Endothelial cell of umbilical vein (primary cell): ENCODE measurements around the gene FEZF2. TPM values are rescaled to one million over a fixed set of nuclear protein-coding genes. Genes with fewer than 3 reads are reported as not detected.

Source experiments
- BruUV-seq: library from RNA; stranded (reverse); fragments of 400-500 nt; replicated peaks from 2 replicates; lab custom pipeline; 2021; lab: Mats Ljungman, UMichigan
- CTCF ChIA-PET: fragments of 300-600, 350-600 bp; sonication (Branson Sonifier 250); formaldehyde crosslinking; loops from one replicate; lab custom pipeline; 2021; ENCODE audit warnings: antibody characterized with exemption, inconsistent platforms; lab: Charles Lee
- POLR2A ChIA-PET: fragments of 300-600, 350-600 bp; sonication (Branson Sonifier 250); formaldehyde crosslinking; loops from one replicate; lab custom pipeline; 2021; ENCODE audit warnings: antibody characterized with exemption, inconsistent platforms; lab: Charles Lee
- DNase-seq: peaks from one replicate; pipeline ENCODE4 v3.0.0-alpha.2; 2011; ENCODE audit warnings: low read depth, low spot score
- FAIRE-seq: peaks from 2 replicates; lab custom pipeline; 2011; peaks lifted over from hg19 to GRCh38; lab: Jason Lieb, UNC
- H2AFZ ChIP-seq: 2 replicates; pipeline ENCODE4 v1.6.0; 2012; ENCODE audit warnings: low read depth, low read length, control low read depth, inconsistent platforms
- H3K27ac ChIP-seq: 2 replicates; pipeline ENCODE4 v1.5.1; 2011; ENCODE audit warnings: low read depth, mild to moderate bottlenecking, control low read depth, low read length, moderate library complexity; ENCODE audit not compliant: insufficient read depth
- H3K27me3 ChIP-seq, 2 experiments: 2 replicates each; pipeline versions ENCODE4 v1.6.0 to v1.6.1; 2011; ENCODE audit warnings: low read length in 2 of 2, mixed read lengths in 1 of 2; ENCODE audit not compliant: control insufficient read depth in 2 of 2, insufficient read depth in 2 of 2
- H3K36me3 ChIP-seq, 2 experiments: 2 replicates in 1 of 2; 3 replicates in 1 of 2; pipeline ENCODE4 v1.5.1; 2011; ENCODE audit warnings: low read length in 2 of 2, mild to moderate bottlenecking in 1 of 2, moderate library complexity in 1 of 2; ENCODE audit not compliant: control insufficient read depth in 2 of 2, insufficient read depth in 2 of 2; ENCODE audit errors: extremely low read depth in 1 of 2
- H3K4me1 ChIP-seq: 3 replicates; pipeline ENCODE4 v1.5.1; 2011; ENCODE audit warnings: mild to moderate bottlenecking, low read length; ENCODE audit not compliant: control insufficient read depth, insufficient read depth; ENCODE audit errors: extremely low read depth
- H3K4me2 ChIP-seq: 2 replicates; pipeline ENCODE4 v1.6.1; 2011; ENCODE audit warnings: low read length, control low read depth, mixed read lengths; ENCODE audit not compliant: insufficient read depth
- H3K4me3 ChIP-seq, 3 experiments: fragments of 200-600 bp in 1 of 3; sonication (generic), shearing (Covaris generic) in 1 of 3; replicated peaks in 1 of 3; 2 replicates each; pipeline ENCODE4 v1.5.1; 2011 to 2016; ENCODE audit warnings: control low read depth in 3 of 3, low read length in 3 of 3, mild to moderate bottlenecking in 2 of 3, inconsistent platforms in 1 of 3, low read depth in 1 of 3, moderate library complexity in 1 of 3; ENCODE audit not compliant: insufficient read depth in 1 of 3
- H3K79me2 ChIP-seq: 2 replicates; pipeline ENCODE4 v1.6.0; 2012; ENCODE audit warnings: low read length, inconsistent platforms; ENCODE audit not compliant: control insufficient read depth, insufficient read depth
- H3K9ac ChIP-seq: replicated peaks from 2 replicates; pipeline ENCODE3; 2011; ENCODE audit warnings: low read length, control low read depth; ENCODE audit not compliant: insufficient read depth; ENCODE audit errors: extremely low read depth
- H3K9me1 ChIP-seq: replicated peaks from 3 replicates; pipeline ENCODE4 v1.6.0; 2011; ENCODE audit warnings: mild to moderate bottlenecking, low read length; ENCODE audit not compliant: control insufficient read depth, insufficient read depth; ENCODE audit errors: extremely low read depth
- H3K9me3 ChIP-seq: replicated peaks from 2 replicates; pipeline ENCODE4 v1.5.1; 2012; ENCODE audit warnings: low read length, inconsistent platforms; ENCODE audit not compliant: control insufficient read depth, insufficient read depth
- H4K20me1 ChIP-seq: replicated peaks from 2 replicates; pipeline ENCODE3; 2011; ENCODE audit warnings: mild to moderate bottlenecking, low read length; ENCODE audit not compliant: control insufficient read depth, insufficient read depth; ENCODE audit errors: extremely low read depth
- EZH2 ChIP-seq: IDR thresholded peaks from 2 replicates; pipeline ENCODE4 v1.6.1; 2012; ENCODE audit warnings: borderline replicate concordance, low read depth, mild to moderate bottlenecking, moderate library complexity, low read length, inconsistent platforms; ENCODE audit not compliant: severe bottlenecking
- GATA2 ChIP-seq: IDR thresholded peaks from 2 replicates; pipeline ENCODE4 v1.7.0; 2011; ENCODE audit warnings: low read depth, mild to moderate bottlenecking, moderate library complexity, mixed read lengths, low read length; ENCODE audit not compliant: insufficient read length, insufficient read depth
- JUN ChIP-seq: IDR thresholded peaks from 2 replicates; pipeline ENCODE4 v1.6.1; 2011; ENCODE audit warnings: borderline replicate concordance, low read depth; ENCODE audit not compliant: insufficient read length, insufficient read depth
- MAX ChIP-seq: IDR thresholded peaks from 2 replicates; pipeline ENCODE4 v1.6.1; 2011; ENCODE audit not compliant: insufficient read depth, insufficient read length
- MYC ChIP-seq: IDR thresholded peaks from one replicate; pipeline ENCODE4 v1.6.1; 2011; ENCODE audit warnings: mild to moderate bottlenecking, low read depth, low read length
- POLR2A ChIP-seq: IDR thresholded peaks from 2 replicates; pipeline ENCODE4 v1.6.1; 2012; ENCODE audit warnings: low read depth, mild to moderate bottlenecking, control low read depth, low read length
- POLR2AphosphoS5 ChIP-seq: IDR thresholded peaks from 2 replicates; pipeline ENCODE4 v1.6.1; 2012; ENCODE audit warnings: low read depth, mild to moderate bottlenecking, control low read depth, low read length, moderate library complexity; ENCODE audit not compliant: insufficient read depth
- dilution Hi-C: fragments of 300-500 bp; cut with MboI; formaldehyde crosslinking; loops from one replicate; pipeline ENCODE4 v1.15.0; 2019; ENCODE audit warnings: low sequenced_read_pairs; ENCODE audit not compliant: extremely low pct_ligation_motif_present
- intact Hi-C: fragments of 100-400 bp; cut with micrococcal nuclease; formaldehyde crosslinking; loops from one replicate; pipeline ENCODE4 v1.10.0; 2022
- polyA plus RNA-seq, 4 experiments: library from polyadenylated mRNA; depleted of rRNA in 3 of 4; stranded (reverse) in 3 of 4; unstranded in 1 of 4; fragments of >200 nt; gene quantifications; 2 replicates each; pipeline versions ENCODE4 v1.2.1 to v1.2.3, GENCODE V29; 2011 to 2012; ENCODE audit warnings: missing spikeins in 1 of 4
- total RNA-seq: library from RNA; stranded (reverse); gene quantifications from 2 replicates; pipeline ENCODE4 v1.2.3, GENCODE V29; 2021
- TF ChIP-seq, protein P1 (sequence below), 2 donors: IDR thresholded peaks; 1 replicate in 1 of 2; 2 replicates in 1 of 2; pipeline ENCODE4 v1.5.1; 2011; ENCODE audit warnings: low read length in 2 of 2, mild to moderate bottlenecking in 2 of 2, moderate library complexity in 2 of 2, control low read depth in 1 of 2, inconsistent platforms in 1 of 2, low read depth in 1 of 2; ENCODE audit not compliant: insufficient read depth in 1 of 2; ENCODE audit errors: extremely low read depth in 1 of 2

Gene FEZF2
- total and polyA plus RNA-seq, 2 donors (not counting 3 experiments of a cell fraction or from before 2014, with no cell fraction given) = not detected

DNA sequence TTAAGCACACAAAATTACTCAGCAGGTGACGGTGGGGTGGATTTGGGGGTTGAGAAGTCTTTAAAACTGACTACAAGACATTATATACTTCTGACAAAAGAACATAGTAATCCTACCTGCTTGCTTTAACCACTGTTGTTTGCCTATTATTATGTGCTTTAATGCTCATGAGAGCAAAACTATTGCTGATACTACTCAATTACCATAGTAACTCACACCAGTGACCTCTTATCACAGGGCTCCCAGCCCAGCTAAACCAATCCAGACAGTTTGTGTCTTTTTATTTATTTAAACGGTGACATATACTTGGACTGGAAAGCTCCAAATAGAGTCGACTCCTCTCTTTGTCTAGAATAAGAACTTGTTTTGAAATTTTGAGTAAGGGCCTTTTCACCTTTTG, 42.8 kb upstream of the FEZF2 start:
- intact Hi-C loops = no loop called here

More for the DNA sequence above, 42.8 kb upstream of the FEZF2 start:
- no peak overlapping the region for H3K9ac ChIP-seq
- dilution Hi-C loops = no loop called here
- TF ChIP-seq POLR2AphosphoS5 (no peak), MAX (no peak), POLR2A (no peak), MYC (no peak), GATA2 (no peak), JUN (no peak), EZH2 (no peak)
- TF ChIP-seq, protein P1, sequence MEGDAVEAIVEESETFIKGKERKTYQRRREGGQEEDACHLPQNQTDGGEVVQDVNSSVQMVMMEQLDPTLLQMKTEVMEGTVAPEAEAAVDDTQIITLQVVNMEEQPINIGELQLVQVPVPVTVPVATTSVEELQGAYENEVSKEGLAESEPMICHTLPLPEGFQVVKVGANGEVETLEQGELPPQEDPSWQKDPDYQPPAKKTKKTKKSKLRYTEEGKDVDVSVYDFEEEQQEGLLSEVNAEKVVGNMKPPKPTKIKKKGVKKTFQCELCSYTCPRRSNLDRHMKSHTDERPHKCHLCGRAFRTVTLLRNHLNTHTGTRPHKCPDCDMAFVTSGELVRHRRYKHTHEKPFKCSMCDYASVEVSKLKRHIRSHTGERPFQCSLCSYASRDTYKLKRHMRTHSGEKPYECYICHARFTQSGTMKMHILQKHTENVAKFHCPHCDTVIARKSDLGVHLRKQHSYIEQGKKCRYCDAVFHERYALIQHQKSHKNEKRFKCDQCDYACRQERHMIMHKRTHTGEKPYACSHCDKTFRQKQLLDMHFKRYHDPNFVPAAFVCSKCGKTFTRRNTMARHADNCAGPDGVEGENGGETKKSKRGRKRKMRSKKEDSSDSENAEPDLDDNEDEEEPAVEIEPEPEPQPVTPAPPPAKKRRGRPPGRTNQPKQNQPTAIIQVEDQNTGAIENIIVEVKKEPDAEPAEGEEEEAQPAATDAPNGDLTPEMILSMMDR (IDR thresholded peaks at IDR 0.05; ENCODE audit: extremely low read depth in 1 of 2, insufficient read depth in 1 of 2, low read depth in 1 of 2, low read length in 2 of 2) = no peak
- H3K27ac ChIP-seq = no peak overlapping the region
- no peak for FAIRE-seq
- no peak overlapping the region for H3K4me3 ChIP-seq
- no peak overlapping the region for H3K4me2 ChIP-seq
- H3K4me1 ChIP-seq = no peaks in the 10 kb centered on the region
- ChIA-PET POLR2A (no interaction called here), CTCF (no interaction called here)
- H3K9me1 ChIP-seq = no peaks in the 10 kb centered on the region
- no peak for DNase-seq
- no peaks in the 10 kb centered on the region for H3K36me3 ChIP-seq
- BruUV-seq = no TSS peak
- H3K9me3 ChIP-seq = no peaks in the 10 kb centered on the region
- no peaks in the 10 kb centered on the region for H3K79me2 ChIP-seq
- H2AFZ ChIP-seq = no peak overlapping the region
- H4K20me1 ChIP-seq = no peaks in the 10 kb centered on the region
- peaks cover 0 to 3% of the 10 kb centered on the region in 2 experiments for H3K27me3 ChIP-seq
